H1 (cell line): ENCODE measurements around the gene OMP. TPM values are rescaled to one million over a fixed set of nuclear protein-coding genes. Genes with fewer than 3 reads are reported as not detected.
A peak's percentile ranks its signal among the peaks of the same experiment; 100 is the strongest.

ENCODE experiments used
- CTCF ChIA-PET: fragments of 300-600 bp; sonication (Branson Sonifier 250); formaldehyde crosslinking; loops from one replicate; lab custom pipeline; 2021; ENCODE audit not compliant: partially characterized antibody; lab: Charles Lee
- POLR2A ChIA-PET: fragments of 300-600 bp; sonication (Branson Sonifier 250); formaldehyde crosslinking; loops from one replicate; lab custom pipeline; 2021; ENCODE audit warnings: inconsistent platforms; ENCODE audit not compliant: partially characterized antibody; lab: Charles Lee
- DNase-seq, 2 experiments: peaks; one replicate each; pipeline versions ENCODE4 v3.0.0 to v3.0.0-alpha.2; 2010 to 2022; ENCODE audit warnings: low spot score in 2 of 2, low read depth in 1 of 2, mixed read lengths in 1 of 2
- FAIRE-seq: peaks from 2 replicates; lab custom pipeline; 2011; peaks lifted over from hg19 to GRCh38; lab: Jason Lieb, UNC
- H2AFZ ChIP-seq: 2 replicates; pipeline ENCODE4 v1.8.1; 2012; ENCODE audit warnings: low read length, inconsistent platforms
- H2AK5ac ChIP-seq: 2 replicates; pipeline ENCODE4 v1.6.1; 2013; ENCODE audit warnings: low read depth, low read length
- H2BK120ac ChIP-seq: replicated peaks from 2 replicates; pipeline ENCODE3; 2013; ENCODE audit warnings: low read depth, low read length, inconsistent platforms
- H2BK12ac ChIP-seq: 2 replicates; pipeline ENCODE4 v1.6.1; 2013; ENCODE audit warnings: low read depth, low read length
- H2BK15ac ChIP-seq: 2 replicates; pipeline ENCODE4 v1.6.1; 2013; ENCODE audit warnings: low read length
- H2BK20ac ChIP-seq: 2 replicates; pipeline ENCODE4 v1.6.1; 2013; ENCODE audit warnings: low read length
- H2BK5ac ChIP-seq: 2 replicates; pipeline ENCODE4 v1.6.1; 2013; ENCODE audit warnings: low read depth, low read length
- H3K14ac ChIP-seq: 2 replicates; pipeline ENCODE4 v1.6.1; 2013; ENCODE audit warnings: inconsistent platforms; ENCODE audit not compliant: insufficient read length
- H3K18ac ChIP-seq: 2 replicates; pipeline ENCODE4 v1.6.1; 2013; ENCODE audit warnings: low read length; ENCODE audit errors: extremely low read depth
- H3K23ac ChIP-seq: 2 replicates; pipeline ENCODE4 v1.6.1; 2013; ENCODE audit warnings: inconsistent platforms; ENCODE audit not compliant: insufficient read length
- H3K23me2 ChIP-seq: 2 replicates; pipeline ENCODE4 v1.6.1; 2013; ENCODE audit warnings: low read depth, low read length
- H3K27ac ChIP-seq: 2 replicates; pipeline ENCODE4 v1.6.1; 2011; ENCODE audit warnings: low read depth, low read length, inconsistent platforms
- H3K27me3 ChIP-seq, 4 experiments: replicated peaks in 1 of 4; 1 replicate in 1 of 4; 2 replicates in 3 of 4; pipeline versions ENCODE4 v1.6.1 to v1.8.1; 2011 to 2013; ENCODE audit warnings: low read length in 3 of 4, mild to moderate bottlenecking in 3 of 4, inconsistent platforms in 2 of 4, mixed read lengths in 2 of 4, moderate library complexity in 1 of 4; ENCODE audit not compliant: control insufficient read depth in 3 of 4, insufficient read depth in 3 of 4; ENCODE audit errors: extremely low read depth in 1 of 4
- H3K36me3 ChIP-seq, 4 experiments: 2 replicates each; pipeline versions ENCODE4 v1.6.1 to v1.8.1; 2011 to 2013; ENCODE audit warnings: mild to moderate bottlenecking in 4 of 4, low read length in 3 of 4, moderate library complexity in 2 of 4, control low read depth in 1 of 4, inconsistent platforms in 1 of 4; ENCODE audit not compliant: insufficient read depth in 4 of 4, control insufficient read depth in 2 of 4
- H3K4ac ChIP-seq: replicated peaks from 2 replicates; pipeline ENCODE3; 2013; ENCODE audit warnings: low read length, low read depth, mixed read lengths, inconsistent platforms; ENCODE audit not compliant: insufficient read length
- H3K4me1 ChIP-seq, 4 experiments: replicated peaks in 1 of 4; 1 replicate in 1 of 4; 2 replicates in 3 of 4; pipeline versions ENCODE4 v1.6.1 to v1.8.1; 2011 to 2013; ENCODE audit warnings: low read length in 3 of 4, inconsistent platforms in 2 of 4, mixed read lengths in 1 of 4; ENCODE audit not compliant: insufficient read depth in 4 of 4, control insufficient read depth in 3 of 4
- H3K4me2 ChIP-seq, 2 experiments: 2 replicates each; pipeline versions ENCODE4 v1.6.1 to v1.8.1; 2011 to 2013; ENCODE audit warnings: low read depth in 2 of 2, low read length in 2 of 2, control low read depth in 1 of 2, inconsistent platforms in 1 of 2, mild to moderate bottlenecking in 1 of 2; ENCODE audit not compliant: insufficient read depth in 1 of 2
- H3K4me3 ChIP-seq, 4 experiments: fragments of 200-600, 300-600 bp in 1 of 4; sonication (generic), shearing (Covaris generic), sonication (Bioruptor Twin) in 1 of 4; 2 replicates each; pipeline versions ENCODE4 v1.5.1 to v1.8.1; 2011 to 2016; ENCODE audit warnings: low read length in 4 of 4, low read depth in 3 of 4, control low read depth in 2 of 4, inconsistent platforms in 2 of 4, mild to moderate bottlenecking in 2 of 4, mixed read lengths in 1 of 4, moderate library complexity in 1 of 4; ENCODE audit not compliant: insufficient read depth in 2 of 4; ENCODE audit errors: extremely low read depth in 1 of 4
- H3K56ac ChIP-seq: replicated peaks from 2 replicates; pipeline ENCODE3; 2013; ENCODE audit warnings: low read depth, mild to moderate bottlenecking, mixed read lengths, low read length, inconsistent platforms; ENCODE audit not compliant: insufficient read length
- H3K79me1 ChIP-seq: 2 replicates; pipeline ENCODE4 v1.6.1; 2013; ENCODE audit warnings: low read depth, low read length, control low read depth
- H3K79me2 ChIP-seq, 2 experiments: 2 replicates each; pipeline versions ENCODE4 v1.6.1 to v1.8.1; 2012 to 2013; ENCODE audit warnings: low read length in 2 of 2, mild to moderate bottlenecking in 2 of 2, inconsistent platforms in 1 of 2; ENCODE audit not compliant: insufficient read depth in 2 of 2, control insufficient read depth in 1 of 2
- H3K9ac ChIP-seq, 4 experiments: replicated peaks in 1 of 4; 1 replicate in 1 of 4; 2 replicates in 3 of 4; pipeline versions ENCODE4 v1.6.1 to v1.8.1; 2011 to 2013; ENCODE audit warnings: low read depth in 3 of 4, low read length in 3 of 4, control low read depth in 2 of 4, mild to moderate bottlenecking in 2 of 4, moderate library complexity in 2 of 4, inconsistent platforms in 1 of 4; ENCODE audit errors: extremely low read depth in 1 of 4
- H3K9me3 ChIP-seq, 2 experiments: 2 replicates each; pipeline versions ENCODE4 v1.6.1 to v1.8.1; 2012 to 2013; ENCODE audit warnings: mild to moderate bottlenecking in 2 of 2, moderate library complexity in 2 of 2, control low read depth in 1 of 2, inconsistent platforms in 1 of 2, low read depth in 1 of 2, low read length in 1 of 2, mixed read lengths in 1 of 2; ENCODE audit not compliant: insufficient read depth in 2 of 2
- H4K20me1 ChIP-seq, 2 experiments: replicated peaks in 1 of 2; 2 replicates each; pipeline versions ENCODE3 to v1.8.1; 2011 to 2013; ENCODE audit warnings: inconsistent platforms in 2 of 2, low read length in 2 of 2, mild to moderate bottlenecking in 1 of 2; ENCODE audit not compliant: insufficient read depth in 2 of 2, control insufficient read depth in 1 of 2
- H4K5ac ChIP-seq: 2 replicates; pipeline ENCODE4 v1.6.1; 2013; ENCODE audit warnings: low read length, low read depth, mixed read lengths, inconsistent platforms; ENCODE audit not compliant: insufficient read length
- H4K8ac ChIP-seq: 2 replicates; pipeline ENCODE4 v1.8.0; 2013; ENCODE audit warnings: mild to moderate bottlenecking, moderate library complexity, low read length, inconsistent platforms; ENCODE audit not compliant: insufficient read depth; ENCODE audit errors: extremely low read depth
- H4K91ac ChIP-seq: replicated peaks from 2 replicates; pipeline ENCODE3; 2013; ENCODE audit warnings: low read length, mixed read lengths, inconsistent platforms; ENCODE audit not compliant: insufficient read length
- BRCA1 ChIP-seq: IDR thresholded peaks from 2 replicates; pipeline ENCODE4 v1.6.1; 2012; ENCODE audit warnings: low read depth, low read length, improper control_type of control experiment
- CHD1 ChIP-seq: IDR thresholded peaks from 2 replicates; pipeline ENCODE4 v1.6.1; 2012; ENCODE audit warnings: low read depth, low read length, improper control_type of control experiment
- CTBP2 ChIP-seq: IDR thresholded peaks from 2 replicates; pipeline ENCODE4 v1.7.0; 2011; ENCODE audit warnings: borderline replicate concordance, mild to moderate bottlenecking, moderate library complexity, mixed read lengths, low read length; ENCODE audit not compliant: insufficient read depth, insufficient read length
- EP300 ChIP-seq, 2 experiments: IDR thresholded peaks; 1 replicate in 1 of 2; 2 replicates in 1 of 2; pipeline ENCODE4 v1.6.1; 2011 to 2012; ENCODE audit warnings: low read depth in 2 of 2, low read length in 2 of 2, mild to moderate bottlenecking in 2 of 2, borderline replicate concordance in 1 of 2, inconsistent platforms in 1 of 2, moderate library complexity in 1 of 2
- HDAC2 ChIP-seq, 2 experiments: fragments of 300-600 bp in 1 of 2; sonication (generic) in 1 of 2; IDR thresholded peaks; 2 replicates each; pipeline ENCODE4 v1.6.1; 2011 to 2012; ENCODE audit warnings: low read depth in 2 of 2, low read length in 2 of 2, mild to moderate bottlenecking in 2 of 2, moderate library complexity in 2 of 2, borderline replicate concordance in 1 of 2, inconsistent platforms in 1 of 2
- KDM1A ChIP-seq: fragments of 200-600, 300-600 bp; sonication (generic); IDR thresholded peaks from 2 replicates; pipeline ENCODE4 v1.7.1; 2016; ENCODE audit warnings: mild to moderate bottlenecking, low read length, borderline replicate concordance
- MAFK ChIP-seq: IDR thresholded peaks from 2 replicates; pipeline ENCODE4 v1.6.1; 2012; ENCODE audit warnings: low read depth, mild to moderate bottlenecking, improper control_type of control experiment, low read length
- RFX5 ChIP-seq: IDR thresholded peaks from 2 replicates; pipeline ENCODE4 v1.6.1; 2011; ENCODE audit warnings: low read depth, low read length, improper control_type of control experiment, borderline replicate concordance
- RNF2 ChIP-seq: fragments of 200-900, 300-1000 bp; sonication (generic); IDR thresholded peaks from 2 replicates; pipeline ENCODE4 v1.7.1; 2016; ENCODE audit warnings: borderline replicate concordance, low read depth, mild to moderate bottlenecking, antibody characterized with exemption, low read length; ENCODE audit not compliant: poor library complexity, severe bottlenecking; ENCODE audit errors: missing control alignments
- SAP30 ChIP-seq: fragments of 300-600 bp; sonication (generic); IDR thresholded peaks from 2 replicates; pipeline ENCODE4 v1.7.1; 2012; ENCODE audit warnings: low read length, moderate library complexity, mild to moderate bottlenecking, inconsistent platforms; ENCODE audit not compliant: insufficient read depth, insufficient replicate concordance
- SRF ChIP-seq: IDR thresholded peaks from 2 replicates; pipeline ENCODE4 v1.6.1; 2011; ENCODE audit warnings: mild to moderate bottlenecking, low read depth, low read length, moderate library complexity
- TAF7 ChIP-seq: optimal IDR thresholded peaks from 2 replicates; pipeline ENCODE3; 2011; ENCODE audit warnings: low read depth, mild to moderate bottlenecking, inconsistent platforms, low read length, moderate library complexity, borderline replicate concordance
- TEAD4 ChIP-seq: IDR thresholded peaks from 2 replicates; pipeline ENCODE4 v1.6.1; 2012; ENCODE audit warnings: low read depth, low read length, inconsistent platforms, mixed read lengths
- WGBS, 2 experiments: shearing (Covaris generic) in 1 of 2; methylation state at CpG; one replicate each; pipeline versions ENCODE4 v1.1.6 to v1.1.7; 2013 to 2015; ENCODE audit warnings: low lambda C conversion rate in 2 of 2, mixed read lengths in 2 of 2, inconsistent platforms in 1 of 2, low coverage in 1 of 2, missing lambda C conversion rate in 1 of 2; ENCODE audit not compliant: insufficient replicate concordance in 2 of 2, insufficient coverage in 1 of 2, insufficient read length in 1 of 2; ENCODE audit errors: extremely low coverage in 1 of 2, missing lambda C conversion rate in 1 of 2; 5-methylcytosine and 5-hydroxymethylcytosine counted together
- polyA plus RNA-seq, 7 experiments: library from polyadenylated mRNA; depleted of rRNA in 3 of 7; stranded (reverse) in 5 of 7; unstranded in 2 of 7; fragments of >200 nt in 5 of 7; fragments of 200-250 nt in 2 of 7; gene quantifications; 1 replicate in 5 of 7; 2 replicates in 1 of 7; 4 replicates in 1 of 7; pipeline versions ENCODE4 v1.2.1 to v1.2.3, GENCODE V29; 2011 to 2013; ENCODE audit warnings: missing spikeins in 2 of 7, mixed read lengths in 2 of 7
- total RNA-seq: library from RNA; stranded (reverse); fragmentation: NEBNext Ultra II Directional; extraction: Animal tissue kit (Norgen Biotek cat#: 25700); gene quantifications from 2 replicates; pipeline ENCODE4 v1.2.1, GENCODE V29; 2021

Gene OMP
- total and polyA plus RNA-seq, 2 of the 8 experiments (the other 6 are each of a cell fraction or from before 2014, with no cell fraction given) = not detected

DNA sequence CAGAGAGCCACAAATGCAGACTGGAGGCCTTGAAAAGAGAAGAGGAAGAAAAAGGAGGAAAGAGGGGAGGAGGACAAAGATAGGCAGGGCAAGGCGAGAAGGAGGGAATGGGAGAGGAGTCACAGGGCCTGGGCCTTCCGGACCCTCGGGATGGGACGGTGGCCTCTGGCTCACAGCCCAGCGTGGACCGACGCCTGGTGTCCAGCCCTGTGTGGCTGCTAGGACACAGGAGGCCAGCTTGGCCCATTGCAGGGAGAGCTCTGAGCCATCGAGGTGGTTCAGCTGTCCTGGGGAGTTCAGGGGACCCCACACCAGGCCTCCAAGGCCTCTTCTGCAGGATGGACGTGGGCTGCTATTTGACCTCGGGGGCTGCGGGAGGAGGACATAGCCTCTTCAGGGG lies 34.8 kb downstream of the OMP start:
- DNase-seq = no peak
- Histone ChIP-seq H3K14ac (no peak overlapping the region), H3K79me2 (no peaks in the 10 kb centered on the region), H3K56ac (no peak overlapping the region), H2BK120ac (no peak overlapping the region), H2AFZ (no peak overlapping the region), H2BK12ac (no peak overlapping the region), H3K4me1 (peaks cover 0 to 9% (median 2%) of the 10 kb centered on the region in 4 experiments; a peak in 4 of 7 replicates), H3K9me3 (no peaks in the 10 kb centered on the region), H3K27ac (no peak overlapping the region), H3K23ac (no peak overlapping the region), H2AK5ac (no peak overlapping the region), H2BK20ac (no peak overlapping the region), H2BK15ac (peak overlapping the region; percentile 46; the same call in 1 of the 2 replicates), H3K18ac (no peak overlapping the region), H3K27me3 (no peaks in the 10 kb centered on the region; a peak in 1 of 7 replicates), H4K5ac (no peak overlapping the region), H4K91ac (no peak overlapping the region), H3K79me1 (no peaks in the 10 kb centered on the region), H3K23me2 (no peaks in the 10 kb centered on the region; the same call in 1 of the 2 replicates), H3K4me2 (no peak overlapping the region), H3K4me3 (no peak overlapping the region), H4K8ac (peak overlapping the region; percentile 15), H3K4ac (no peak overlapping the region), H3K36me3 (no peaks in the 10 kb centered on the region), H2BK5ac (no peak overlapping the region), H3K9ac (no peak overlapping the region), H4K20me1 (no peaks in the 10 kb centered on the region)
- ChIA-PET POLR2A (no interaction called here), CTCF (interaction anchor here (0.7 to 12.4 kb wide), 6 partner anchors 10 to 52 kb away, joined by 3 to 248 read pairs (median 4); no protein-coding TSS in a partner anchor)
- no peak for FAIRE-seq
- WGBS, 2 experiments = 76% methylated on average over 11 of the region's 11 CpGs; no CpG with 5 or more reads in 1 of the 2 experiments
- no peak for TF ChIP-seq CHD1
- no peak for TF ChIP-seq SAP30
- no peak for TF ChIP-seq BRCA1
- TF ChIP-seq HDAC2 (IDR thresholded peaks at IDR 0.05; ENCODE audit: borderline replicate concordance in 1 of 2, low read depth in 2 of 2, low read length in 2 of 2) = no peak
- TF ChIP-seq TAF7 = no peak
- TF ChIP-seq TEAD4 = no peak
- no peak for TF ChIP-seq CTBP2
- TF ChIP-seq RNF2 = no peak
- TF ChIP-seq EP300 (IDR thresholded peaks at IDR 0.05; ENCODE audit: borderline replicate concordance in 1 of 2, low read depth in 2 of 2, low read length in 2 of 2) = no peak
- TF ChIP-seq MAFK = no peak
- TF ChIP-seq KDM1A = no peak
- TF ChIP-seq RFX5 = no peak
- TF ChIP-seq SRF = no peak
